H1 (cell line): ENCODE results near the gene SRRT. TPM values are rescaled to one million over a fixed set of nuclear protein-coding genes. Genes with fewer than 3 reads are reported as not detected.

Experiments
- BRCA1 ChIP-seq: IDR thresholded peaks from 2 replicates; pipeline ENCODE4 v1.6.1; 2012; ENCODE audit warnings: low read depth, low read length, improper control_type of control experiment
- EGR1 ChIP-seq: IDR thresholded peaks from 2 replicates; pipeline ENCODE4 v1.6.1; 2011; ENCODE audit warnings: low read depth, low read length, borderline replicate concordance
- EZH2 ChIP-seq: fragments of 200-600 bp; sonication (generic); IDR thresholded peaks from 2 replicates; pipeline ENCODE4 v1.7.1; 2012; ENCODE audit warnings: low read depth, mild to moderate bottlenecking, moderate library complexity, low read length, inconsistent platforms; ENCODE audit not compliant: severe bottlenecking
- FOSL1 ChIP-seq: IDR thresholded peaks from 2 replicates; pipeline ENCODE4 v1.6.1; 2011; ENCODE audit warnings: mild to moderate bottlenecking, low read depth, low read length, moderate library complexity; ENCODE audit not compliant: insufficient read depth
- JUND ChIP-seq: IDR thresholded peaks from 2 replicates; pipeline ENCODE4 v1.6.1; 2011; ENCODE audit warnings: mild to moderate bottlenecking, improper control_type of control experiment, low read length
- PHF8 ChIP-seq: fragments of 200-600 bp; sonication (generic); conservative IDR thresholded peaks from 2 replicates; pipeline ENCODE4 v1.7.1; 2012; ENCODE audit warnings: low read depth, mild to moderate bottlenecking, inconsistent platforms, low read length, moderate library complexity
- POLR2AphosphoS5 ChIP-seq: IDR thresholded peaks from 2 replicates; pipeline ENCODE4 v1.6.1; 2011; ENCODE audit warnings: low read depth, low read length
- RBBP5 ChIP-seq: IDR thresholded peaks from 2 replicates; pipeline ENCODE4 v1.7.1; 2012; ENCODE audit warnings: low read depth, mild to moderate bottlenecking, inconsistent platforms, low read length, moderate library complexity, borderline replicate concordance
- RFX5 ChIP-seq: IDR thresholded peaks from 2 replicates; pipeline ENCODE4 v1.6.1; 2011; ENCODE audit warnings: low read depth, low read length, improper control_type of control experiment, borderline replicate concordance
- SIN3A ChIP-seq, 2 experiments: IDR thresholded peaks in 1 of 2; conservative IDR thresholded peaks in 1 of 2; 2 replicates each; pipeline ENCODE4 v1.6.1; 2011 to 2012; ENCODE audit warnings: low read length in 2 of 2, improper control_type of control experiment in 1 of 2, low read depth in 1 of 2, mild to moderate bottlenecking in 1 of 2
- polyA plus RNA-seq, 7 experiments: library from polyadenylated mRNA; depleted of rRNA in 3 of 7; stranded (reverse) in 5 of 7; unstranded in 2 of 7; fragments of >200 nt in 5 of 7; fragments of 200-250 nt in 2 of 7; gene quantifications; 1 replicate in 5 of 7; 2 replicates in 1 of 7; 4 replicates in 1 of 7; pipeline versions ENCODE4 v1.2.1 to v1.2.3, GENCODE V29; 2011 to 2013; ENCODE audit warnings: missing spikeins in 2 of 7, mixed read lengths in 2 of 7
- total RNA-seq: library from RNA; stranded (reverse); fragmentation: NEBNext Ultra II Directional; extraction: Animal tissue kit (Norgen Biotek cat#: 25700); gene quantifications from 2 replicates; pipeline ENCODE4 v1.2.1, GENCODE V29; 2021
- TF ChIP-seq, protein P1 (sequence below): IDR thresholded peaks from 2 replicates; pipeline ENCODE4 v1.6.1; 2012; ENCODE audit warnings: low read length, inconsistent platforms

The SRRT gene
- total and polyA plus RNA-seq, 2 of the 8 experiments (the other 6 are each of a cell fraction or from before 2014, with no cell fraction given), result 66.7 to 237 TPM

DNA sequence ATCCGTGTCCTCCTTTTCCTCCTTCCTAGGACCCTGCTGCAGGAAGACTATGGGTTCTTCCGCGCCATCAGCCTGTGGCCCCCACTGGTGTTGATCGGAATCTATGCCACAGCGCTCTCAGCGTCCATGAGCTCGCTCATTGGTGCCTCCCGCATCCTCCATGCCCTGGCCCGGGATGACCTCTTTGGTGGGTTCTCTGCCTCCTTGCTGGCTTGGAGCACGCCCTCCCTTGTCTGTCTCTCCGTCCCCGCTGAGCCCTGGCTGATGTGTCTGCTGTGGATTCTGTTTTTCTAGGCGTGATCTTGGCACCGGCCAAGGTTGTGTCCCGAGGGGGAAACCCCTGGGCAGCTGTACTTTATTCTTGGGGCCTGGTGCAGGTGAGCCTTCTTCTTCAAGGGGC, 15.0 kb upstream of the SRRT start (continued):
- TF ChIP-seq, protein P1, sequence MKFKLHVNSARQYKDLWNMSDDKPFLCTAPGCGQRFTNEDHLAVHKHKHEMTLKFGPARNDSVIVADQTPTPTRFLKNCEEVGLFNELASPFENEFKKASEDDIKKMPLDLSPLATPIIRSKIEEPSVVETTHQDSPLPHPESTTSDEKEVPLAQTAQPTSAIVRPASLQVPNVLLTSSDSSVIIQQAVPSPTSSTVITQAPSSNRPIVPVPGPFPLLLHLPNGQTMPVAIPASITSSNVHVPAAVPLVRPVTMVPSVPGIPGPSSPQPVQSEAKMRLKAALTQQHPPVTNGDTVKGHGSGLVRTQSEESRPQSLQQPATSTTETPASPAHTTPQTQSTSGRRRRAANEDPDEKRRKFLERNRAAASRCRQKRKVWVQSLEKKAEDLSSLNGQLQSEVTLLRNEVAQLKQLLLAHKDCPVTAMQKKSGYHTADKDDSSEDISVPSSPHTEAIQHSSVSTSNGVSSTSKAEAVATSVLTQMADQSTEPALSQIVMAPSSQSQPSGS, result no peak
- TF ChIP-seq FOSL1 (no peak), PHF8 (no peak), RFX5 (no peak), SIN3A (conservative IDR thresholded peaks at IDR 0.05 in 1 of 2, IDR thresholded peaks at IDR 0.05 in 1 of 2; ENCODE audit: low read depth in 1 of 2, low read length in 2 of 2) (no peak), EZH2 (no peak), JUND (no peak), BRCA1 (no peak), POLR2AphosphoS5 (no peak), EGR1 (no peak), RBBP5 (no peak)
